IMR-90 (cell line): ENCODE results near the gene PSMC3.

Source experiments
- CEBPB ChIP-seq: IDR thresholded peaks from 2 replicates; pipeline ENCODE4 v1.6.1; 2012; ENCODE audit warnings: low read depth, low read length, improper control_type of control experiment
- CHD1 ChIP-seq: IDR thresholded peaks from 2 replicates; pipeline ENCODE4 v1.6.1; 2012; ENCODE audit warnings: low read depth, low read length, improper control_type of control experiment
- ELK1 ChIP-seq: fragments of 150-350 bp; IDR thresholded peaks from 2 replicates; pipeline ENCODE4 v1.6.1; 2016; ENCODE audit warnings: low read depth, mild to moderate bottlenecking, low read length, moderate library complexity, borderline replicate concordance
- MAFK ChIP-seq: IDR thresholded peaks from 2 replicates; pipeline ENCODE4 v1.6.1; 2012; ENCODE audit warnings: low read depth, low read length, improper control_type of control experiment
- MAZ ChIP-seq: IDR thresholded peaks from 2 replicates; pipeline ENCODE4 v1.6.1; 2012; ENCODE audit warnings: low read depth, mild to moderate bottlenecking, low read length, improper control_type of control experiment, moderate library complexity, borderline replicate concordance
- MXI1 ChIP-seq: IDR thresholded peaks from 2 replicates; pipeline ENCODE4 v1.6.1; 2012; ENCODE audit warnings: low read depth, mild to moderate bottlenecking, low read length, moderate library complexity, borderline replicate concordance
- NFE2L2 ChIP-seq: fragments of 150-350 bp; IDR thresholded peaks from 2 replicates; pipeline ENCODE4 v1.6.1; 2016; ENCODE audit warnings: low read depth, mild to moderate bottlenecking, low read length
- POLR2A ChIP-seq: IDR thresholded peaks from 2 replicates; pipeline ENCODE4 v1.6.1; 2012; ENCODE audit warnings: mild to moderate bottlenecking, low read depth, low read length
- RAD21 ChIP-seq: IDR thresholded peaks from 2 replicates; pipeline ENCODE4 v1.6.1; 2012; ENCODE audit warnings: low read length, improper control_type of control experiment
- RCOR1 ChIP-seq: IDR thresholded peaks from 2 replicates; pipeline ENCODE4 v1.6.1; 2012; ENCODE audit warnings: mild to moderate bottlenecking, low read length, improper control_type of control experiment; ENCODE audit not compliant: insufficient replicate concordance
- RFX5 ChIP-seq: IDR thresholded peaks from 2 replicates; pipeline ENCODE4 v1.8.0; 2012; ENCODE audit warnings: low read depth, mild to moderate bottlenecking, low read length, moderate library complexity
- SMC3 ChIP-seq: fragments of 150-350 bp; IDR thresholded peaks from 2 replicates; pipeline ENCODE4 v1.6.1; 2016; ENCODE audit warnings: low read depth, mild to moderate bottlenecking, antibody characterized with exemption, low read length, moderate library complexity
- USF2 ChIP-seq: fragments of 150-350 bp; IDR thresholded peaks from 2 replicates; pipeline ENCODE4 v1.6.1; 2017; ENCODE audit warnings: mild to moderate bottlenecking, antibody characterized with exemption, low read length, low read depth
- TF ChIP-seq, protein P1 (sequence below): conservative IDR thresholded peaks from 2 replicates; pipeline ENCODE4 v1.5.1; 2012; ENCODE audit warnings: mild to moderate bottlenecking, low read depth, low read length, improper control_type of control experiment

DNA sequence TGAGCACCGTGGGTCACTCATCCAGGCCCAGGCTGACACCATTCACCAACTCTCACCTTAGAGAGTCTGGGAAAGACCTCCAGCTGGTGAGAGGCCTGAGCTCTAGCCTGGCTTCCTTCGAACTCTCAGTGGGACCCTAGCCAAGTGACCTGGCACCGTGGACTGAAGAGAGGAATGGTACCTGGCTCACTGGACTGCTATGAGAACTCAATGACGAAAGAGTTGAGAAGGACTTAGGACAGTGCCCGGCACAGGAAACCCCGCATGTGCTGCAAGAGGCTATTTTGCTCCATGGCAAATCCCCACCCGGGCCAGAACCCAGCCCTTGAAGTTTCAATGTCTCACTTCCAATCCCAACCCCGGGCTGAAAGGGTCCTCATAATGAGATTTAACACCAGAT lies 23.3 kb upstream of the PSMC3 start:
- TF ChIP-seq, protein P1, sequence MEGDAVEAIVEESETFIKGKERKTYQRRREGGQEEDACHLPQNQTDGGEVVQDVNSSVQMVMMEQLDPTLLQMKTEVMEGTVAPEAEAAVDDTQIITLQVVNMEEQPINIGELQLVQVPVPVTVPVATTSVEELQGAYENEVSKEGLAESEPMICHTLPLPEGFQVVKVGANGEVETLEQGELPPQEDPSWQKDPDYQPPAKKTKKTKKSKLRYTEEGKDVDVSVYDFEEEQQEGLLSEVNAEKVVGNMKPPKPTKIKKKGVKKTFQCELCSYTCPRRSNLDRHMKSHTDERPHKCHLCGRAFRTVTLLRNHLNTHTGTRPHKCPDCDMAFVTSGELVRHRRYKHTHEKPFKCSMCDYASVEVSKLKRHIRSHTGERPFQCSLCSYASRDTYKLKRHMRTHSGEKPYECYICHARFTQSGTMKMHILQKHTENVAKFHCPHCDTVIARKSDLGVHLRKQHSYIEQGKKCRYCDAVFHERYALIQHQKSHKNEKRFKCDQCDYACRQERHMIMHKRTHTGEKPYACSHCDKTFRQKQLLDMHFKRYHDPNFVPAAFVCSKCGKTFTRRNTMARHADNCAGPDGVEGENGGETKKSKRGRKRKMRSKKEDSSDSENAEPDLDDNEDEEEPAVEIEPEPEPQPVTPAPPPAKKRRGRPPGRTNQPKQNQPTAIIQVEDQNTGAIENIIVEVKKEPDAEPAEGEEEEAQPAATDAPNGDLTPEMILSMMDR: no peak
- TF ChIP-seq POLR2A: no peak
- TF ChIP-seq RAD21: no peak
- no peak for TF ChIP-seq MXI1
- TF ChIP-seq RFX5: no peak
- TF ChIP-seq CHD1: no peak
- no peak for TF ChIP-seq USF2
- TF ChIP-seq MAFK: no peak
- TF ChIP-seq MAZ: no peak
- TF ChIP-seq SMC3: no peak
- no peak for TF ChIP-seq RCOR1
- TF ChIP-seq ELK1: no peak
- TF ChIP-seq NFE2L2: no peak
- TF ChIP-seq CEBPB: no peak
